Stomach (tissue), 4 donors: ENCODE data around the gene SDSL.

Experiments
- CTCF ChIP-seq, 7 experiments: fragments of 450-650 bp in 4 of 7; fragments of 200-600 bp in 3 of 7; sonication (generic) in 3 of 7; IDR thresholded peaks; one replicate each; pipeline ENCODE4 v1.5.1; 2016 to 2019; ENCODE audit warnings: antibody characterized with exemption in 7 of 7, control low read depth in 2 of 7, mild to moderate bottlenecking in 1 of 7
- EP300 ChIP-seq: sonication (generic); formaldehyde crosslinking; IDR thresholded peaks from one replicate; pipeline ENCODE4 v1.6.1; 2017; ENCODE audit warnings: antibody characterized with exemption
- POLR2AphosphoS5 ChIP-seq, 3 donors: sonication (generic); formaldehyde crosslinking; IDR thresholded peaks; one replicate each; pipeline ENCODE4 v1.6.1; 2016; ENCODE audit warnings: antibody characterized with exemption in 3 of 3

GRCh38 chr12:113459981-113460380 is 37.8 kb downstream of the SDSL start:
- TF ChIP-seq CTCF (IDR thresholded peaks at IDR 0.05): no peak
- TF ChIP-seq EP300: no peak
- no peak for TF ChIP-seq POLR2AphosphoS5 (IDR thresholded peaks at IDR 0.05)
